Calu3 (cell line): ENCODE results near the gene CTNND2. TPM values are rescaled to one million over a fixed set of nuclear protein-coding genes. Genes with fewer than 3 reads are reported as not detected.

ENCODE experiments used
- BruUV-seq: library from RNA; stranded (reverse); fragments of 400-500 nt; replicated peaks from 2 replicates; lab custom pipeline; 2021; lab: Mats Ljungman, UMichigan
- CTCF ChIA-PET: fragments of 300-600 bp; sonication (Branson Sonifier 250); formaldehyde crosslinking; loops from one replicate; lab custom pipeline; 2022; ENCODE audit warnings: antibody characterized with exemption; lab: Charles Lee
- DNase-seq: peaks from one replicate; pipeline ENCODE4 v3.0.0; 2022
- H3K27ac Mint-ChIP-seq: one replicate; pipeline ENCODE4 v1.8.0; 2022; ENCODE audit warnings: mixed read lengths; ENCODE audit not compliant: unreplicated experiment
- H3K27me3 Mint-ChIP-seq: one replicate; pipeline ENCODE4 v1.8.0; 2022; ENCODE audit warnings: mixed read lengths; ENCODE audit not compliant: unreplicated experiment
- H3K36me3 Mint-ChIP-seq: one replicate; pipeline ENCODE4 v1.8.0; 2022; ENCODE audit warnings: mild to moderate bottlenecking, moderate library complexity, mixed read lengths; ENCODE audit not compliant: insufficient read depth, unreplicated experiment
- H3K4me1 Mint-ChIP-seq: one replicate; pipeline ENCODE4 v1.8.0; 2022; ENCODE audit warnings: mild to moderate bottlenecking, low read depth, mixed read lengths; ENCODE audit not compliant: unreplicated experiment
- H3K4me3 Mint-ChIP-seq: one replicate; pipeline ENCODE4 v1.8.0; 2022; ENCODE audit warnings: mild to moderate bottlenecking, low read depth, moderate library complexity, mixed read lengths; ENCODE audit not compliant: unreplicated experiment
- H3K9me3 Mint-ChIP-seq: one replicate; pipeline ENCODE4 v1.8.0; 2022; ENCODE audit warnings: low read depth, mixed read lengths; ENCODE audit not compliant: unreplicated experiment
- CTCF ChIP-seq: fragments of 200-600 bp; IDR thresholded peaks from one replicate; pipeline ENCODE4 v1.8.0; 2022; ENCODE audit warnings: antibody characterized with exemption; ENCODE audit not compliant: unreplicated experiment
- intact Hi-C: fragments of 100-400 bp; cut with micrococcal nuclease; formaldehyde crosslinking; loops from one replicate; pipeline ENCODE4 v1.10.0; 2022; ENCODE audit not compliant: unreplicated experiment
- total RNA-seq: library from RNA; stranded (reverse); gene quantifications from 2 replicates; pipeline ENCODE4 v1.2.3, GENCODE V29; 2022

Gene CTNND2
- total RNA-seq, 1 experiment from 2014 or later = 19.6 TPM

GRCh38 chr5:11531811-11532555, 372.3 kb downstream of the CTNND2 start:
- no TSS peak for BruUV-seq

GRCh38 chr5:11528720-11529119, 375.5 kb downstream of the CTNND2 start:
- Mint-ChIP-seq H3K9me3 (no peaks in the 10 kb centered on the region), H3K4me3 (no peak overlapping the region), H3K27ac (no peak overlapping the region), H3K36me3 (no peaks in the 10 kb centered on the region), H3K27me3 (no peaks in the 10 kb centered on the region), H3K4me1 (peaks cover 19% of the 10 kb centered on the region)
- intact Hi-C loops = no loop called here
- DNase-seq = no peak
- BruUV-seq = no TSS peak
- CTCF ChIA-PET = no interaction called here
- no peak for TF ChIP-seq CTCF

More at GRCh38 chr5:11531811-11532555, 372.3 kb downstream of the CTNND2 start:
- intact Hi-C loops = no loop called here
- Mint-ChIP-seq H3K9me3 (no peaks in the 10 kb centered on the region), H3K27ac (no peak overlapping the region), H3K4me3 (no peak overlapping the region), H3K27me3 (no peaks in the 10 kb centered on the region), H3K36me3 (no peaks in the 10 kb centered on the region), H3K4me1 (no peaks in the 10 kb centered on the region)
- TF ChIP-seq CTCF = no peak
- DNase-seq = no peak
- CTCF ChIA-PET = no interaction called here

GRCh38 chr5:11527652-11528349, 376.4 kb downstream of the CTNND2 start:
- intact Hi-C loops = no loop called here
- TF ChIP-seq CTCF = no peak
- no peaks in the 10 kb centered on the region for H3K27me3 Mint-ChIP-seq
- H3K4me1 Mint-ChIP-seq = peaks cover 20% of the 10 kb centered on the region
- no peaks in the 10 kb centered on the region for H3K9me3 Mint-ChIP-seq
- H3K36me3 Mint-ChIP-seq = no peaks in the 10 kb centered on the region
- CTCF ChIA-PET = interaction anchor here (0.6 kb wide), 1 partner anchor 23 kb away, joined by 4 read pairs; no protein-coding TSS in a partner anchor
- no peak overlapping the region for H3K4me3 Mint-ChIP-seq
- DNase-seq = no peak
- no peak overlapping the region for H3K27ac Mint-ChIP-seq
- BruUV-seq = no TSS peak

- CTCF ChIA-PET = interaction anchor here (0.7 kb wide), 1 partner anchor 28 kb away, joined by 3 read pairs; no protein-coding TSS in a partner anchor
- no peak for TF ChIP-seq CTCF
- intact Hi-C loops = no loop called here
- no peak overlapping the region for H3K27ac Mint-ChIP-seq
- no peaks in the 10 kb centered on the region for H3K27me3 Mint-ChIP-seq
- no TSS peak for BruUV-seq
- no peaks in the 10 kb centered on the region for H3K9me3 Mint-ChIP-seq
- peaks cover 20% of the 10 kb centered on the region for H3K4me1 Mint-ChIP-seq
- no peaks in the 10 kb centered on the region for H3K36me3 Mint-ChIP-seq
- DNase-seq = no peak
- H3K4me3 Mint-ChIP-seq = no peak overlapping the region
These were observed 379.2 kb downstream of the CTNND2 start for GRCh38 chr5:11525020-11525419.
